GM12878 (cell line): ENCODE data around the gene KIDINS220. TPM values are rescaled to one million over a fixed set of nuclear protein-coding genes. Genes with fewer than 3 reads are reported as not detected.

Experiments
- ATAC-seq: fragments of 200-7000 bp; cut with Tn5 transposase; 3 replicates; pipeline ENCODE4 v1.9.1; 2020; ENCODE audit warnings: mild to moderate bottlenecking, moderate library complexity
- BruUV-seq: library from RNA; stranded (reverse); fragments of 400-500 nt; replicated peaks from 2 replicates; lab custom pipeline; 2021; lab: Mats Ljungman, UMichigan
- CTCF ChIA-PET: fragments of 300-600 bp; sonication (Branson Sonifier 250); formaldehyde crosslinking; extraction: SDS; loops from one replicate; lab custom pipeline; 2021; ENCODE audit warnings: inconsistent platforms; lab: Yijun Ruan, JAX
- POLR2A ChIA-PET: fragments of 350-600 bp; formaldehyde crosslinking; extraction: SDS; loops from one replicate; lab custom pipeline; 2021; ENCODE audit warnings: inconsistent platforms; lab: Charles Lee
- RAD21 ChIA-PET: fragments of 300-600 bp; sonication (Branson Sonifier 250); formaldehyde crosslinking; loops from one replicate; lab custom pipeline; 2023; ENCODE audit warnings: antibody characterized with exemption; ENCODE audit not compliant: unreplicated experiment; lab: Charles Lee
- SMC1A ChIA-PET: fragments of 300-600 bp; sonication (Branson Sonifier 250); formaldehyde crosslinking; loops from one replicate; lab custom pipeline; 2023; ENCODE audit not compliant: unreplicated experiment, uncharacterized antibody; lab: Charles Lee
- DNase-seq: peaks from one replicate; pipeline ENCODE4 v3.0.0-alpha.2; 2011; ENCODE audit warnings: low read depth, low spot score
- FAIRE-seq: peaks from 3 replicates; lab custom pipeline; 2011; peaks lifted over from hg19 to GRCh38; lab: Jason Lieb, UNC
- H2AFZ ChIP-seq: 2 replicates; pipeline ENCODE4 v1.6.0; 2011; ENCODE audit warnings: low read depth, low read length, control low read depth; ENCODE audit not compliant: control insufficient read depth
- H3K27ac ChIP-seq: 2 replicates; pipeline ENCODE4 v1.5.1; 2011; ENCODE audit warnings: control low read depth; ENCODE audit not compliant: control insufficient read depth, insufficient read depth
- H3K27me3 ChIP-seq, 2 experiments: replicated peaks in 1 of 2; 2 replicates each; pipeline versions ENCODE4 v1.6.0 to v1.6.1; 2011; ENCODE audit warnings: low read length in 1 of 2; ENCODE audit not compliant: control insufficient read depth in 2 of 2, insufficient read depth in 2 of 2
- H3K36me3 ChIP-seq, 2 experiments: 2 replicates each; pipeline ENCODE4 v1.5.1; 2011; ENCODE audit warnings: low read length in 1 of 2; ENCODE audit not compliant: control insufficient read depth in 2 of 2, insufficient read depth in 2 of 2
- H3K4me1 ChIP-seq: 2 replicates; pipeline ENCODE4 v1.6.1; 2011; ENCODE audit warnings: mild to moderate bottlenecking, low read length, moderate library complexity, mixed read lengths; ENCODE audit not compliant: control insufficient read depth, insufficient read depth
- H3K4me2 ChIP-seq: 2 replicates; pipeline ENCODE4 v1.6.0; 2011; ENCODE audit warnings: control low read depth; ENCODE audit not compliant: control insufficient read depth, insufficient read depth
- H3K4me3 ChIP-seq: fragments of 200-600 bp; sonication (generic); 2 replicates; pipeline ENCODE4 v1.5.1; 2016
- H3K79me2 ChIP-seq: 2 replicates; pipeline ENCODE4 v1.6.0; 2011; ENCODE audit warnings: low read length; ENCODE audit not compliant: control insufficient read depth, insufficient read depth
- H3K9ac ChIP-seq: 2 replicates; pipeline ENCODE4 v1.8.0; 2011; ENCODE audit warnings: low read length, control low read depth, mixed read lengths; ENCODE audit not compliant: control insufficient read depth, insufficient read depth
- H3K9me3 ChIP-seq: replicated peaks from 3 replicates; pipeline ENCODE4 v1.5.1; 2011; ENCODE audit warnings: mild to moderate bottlenecking, low read length; ENCODE audit not compliant: control insufficient read depth, insufficient read depth
- H4K20me1 ChIP-seq: 2 replicates; pipeline ENCODE4 v1.6.0; 2011; ENCODE audit not compliant: control insufficient read depth, insufficient read depth
- ATF2 ChIP-seq: IDR thresholded peaks from 2 replicates; pipeline ENCODE4 v1.6.1; 2012; ENCODE audit warnings: low read length, inconsistent platforms
- BRCA1 ChIP-seq: IDR thresholded peaks from 2 replicates; pipeline ENCODE4 v1.6.1; 2011; ENCODE audit warnings: low read depth, low read length, improper control_type of control experiment
- GABPA ChIP-seq: IDR thresholded peaks from 2 replicates; pipeline ENCODE4 v1.6.1; 2014; ENCODE audit warnings: antibody characterized with exemption, low read depth, mild to moderate bottlenecking, inconsistent platforms
- IKZF1 ChIP-seq: fragments of 450-650 bp; conservative IDR thresholded peaks from 2 replicates; pipeline ENCODE4 v1.6.1; 2017; ENCODE audit warnings: antibody characterized with exemption, mild to moderate bottlenecking
- KAT2A ChIP-seq: conservative IDR thresholded peaks from 2 replicates; pipeline ENCODE4 v1.6.1; 2011; ENCODE audit warnings: low read depth, low read length; ENCODE audit not compliant: control insufficient read depth
- MTA3 ChIP-seq: IDR thresholded peaks from 2 replicates; pipeline ENCODE4 v1.6.1; 2012; ENCODE audit warnings: low read length, inconsistent platforms, borderline replicate concordance
- MXI1 ChIP-seq: fragments of 150-350 bp; IDR thresholded peaks from 2 replicates; pipeline ENCODE4 v1.6.1; 2011; ENCODE audit warnings: low read depth, mild to moderate bottlenecking, inconsistent platforms, low read length, improper control_type of control experiment
- PAX5 ChIP-seq: IDR thresholded peaks from 2 replicates; pipeline ENCODE4 v1.6.1; 2011; ENCODE audit warnings: low read depth, low read length, borderline replicate concordance
- POLR2AphosphoS5 ChIP-seq: IDR thresholded peaks from 2 replicates; pipeline ENCODE4 v1.6.1; 2011; ENCODE audit warnings: mild to moderate bottlenecking, low read length, inconsistent platforms
- RBBP5 ChIP-seq: fragments of 200-600 bp; sonication (generic); conservative IDR thresholded peaks from 2 replicates; pipeline ENCODE4 v1.6.1; 2016
- RUNX3 ChIP-seq: IDR thresholded peaks from 2 replicates; pipeline ENCODE4 v1.6.1; 2012; ENCODE audit warnings: low read length, inconsistent platforms
- STAT3 ChIP-seq: IDR thresholded peaks from 2 replicates; pipeline ENCODE4 v1.6.1; 2011; ENCODE audit warnings: low read depth, low read length, improper control_type of control experiment
- WRNIP1 ChIP-seq: IDR thresholded peaks from 2 replicates; pipeline ENCODE4 v1.6.1; 2011; ENCODE audit warnings: low read depth, low read length, improper control_type of control experiment, borderline replicate concordance
- ZBTB11 ChIP-seq: fragments of 450-650 bp; formaldehyde crosslinking; IDR thresholded peaks from 2 replicates; pipeline ENCODE4 v1.5.0; 2022; ENCODE audit warnings: mild to moderate bottlenecking, missing genetic modification characterization
- WGBS: methylation state at CpG from one replicate; pipeline ENCODE4 v1.1.6; 2016; ENCODE audit warnings: low lambda C conversion rate; ENCODE audit not compliant: insufficient replicate concordance, insufficient coverage; ENCODE audit errors: missing lambda C conversion rate; 5-methylcytosine and 5-hydroxymethylcytosine counted together
- in situ Hi-C: fragments of 300-500 bp; cut with MboI; formaldehyde crosslinking; loops from 9 replicates; pipeline ENCODE4 v1.14.3; 2018; ENCODE audit warnings: mixed read lengths
- intact Hi-C: fragments of 100-400 bp; cut with micrococcal nuclease; formaldehyde crosslinking; loops from one replicate; pipeline ENCODE4 v1.14.2; 2022; ENCODE audit not compliant: unreplicated experiment
- polyA plus RNA-seq, 11 experiments: library from polyadenylated mRNA; depleted of rRNA in 4 of 11; unstranded in 6 of 11; stranded (reverse) in 5 of 11; fragments of >200 nt; fragmentation: Nextera tagmentation in 4 of 11; fragmentation: Illumina TruSeq in 1 of 11; extraction: Ambion mirVana in 4 of 11; extraction: Trizol in 1 of 11; gene quantifications; 1 replicate in 1 of 11; 2 replicates in 10 of 11; pipeline versions ENCODE4 v1.2.1 to v1.2.3, GENCODE V29; 2011 to 2016; ENCODE audit warnings: inconsistent platforms in 2 of 11, missing spikeins in 2 of 11, low read depth in 1 of 11
- total RNA-seq, 4 experiments: library from RNA; depleted of rRNA in 3 of 4; stranded (reverse); fragments of >200 nt in 3 of 4; fragmentation: Illumina TruSeq in 1 of 4; extraction: Trizol in 1 of 4; gene quantifications; 2 replicates each; pipeline versions ENCODE4 v1.2.1 to v1.2.3, GENCODE V29; 2013 to 2021

Gene KIDINS220
- total and polyA plus RNA-seq, 10 of the 15 experiments (the other 5 are each of a cell fraction or from before 2014, with no cell fraction given) = 6.0 to 31.2 (median 16.0) TPM

DNA sequence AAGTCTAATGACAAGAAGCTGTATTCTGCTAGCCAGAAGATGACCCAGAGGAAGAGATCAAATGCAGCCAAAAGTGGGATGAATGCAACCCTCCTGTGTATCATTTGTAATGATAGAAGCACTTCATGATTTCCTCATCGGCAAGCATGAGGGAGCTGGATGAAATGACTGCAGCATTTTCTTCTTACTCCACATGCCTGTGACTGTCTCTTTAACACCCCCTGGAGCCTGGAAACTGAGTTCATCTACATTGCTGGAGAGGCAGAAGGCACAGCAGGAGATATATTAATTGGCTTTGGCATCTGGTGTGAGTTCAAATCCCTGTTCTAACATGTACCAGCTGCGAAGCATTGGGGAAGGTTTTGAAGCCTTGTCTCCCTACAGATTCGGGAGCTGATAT lies 117.9 kb downstream of the KIDINS220 start:
- ChIA-PET POLR2A (interaction anchor here (0.6 kb wide), 1 partner anchor 924 kb away, joined by 5 read pairs; no protein-coding TSS in a partner anchor), CTCF (interaction anchor here (1.0 to 1.4 kb wide), 2 partner anchors 16 to 41 kb away, joined by 3 read pairs; no protein-coding TSS in a partner anchor), SMC1A (interaction anchor here (0.6 kb wide), 2 partner anchors 1242 to 1853 kb away, joined by 3 to 6 read pairs; no protein-coding TSS in a partner anchor), RAD21 (no interaction called here)
- Histone ChIP-seq H3K36me3 (no peaks in the 10 kb centered on the region), H3K79me2 (no peaks in the 10 kb centered on the region), H2AFZ (no peak overlapping the region), H3K9ac (no peak overlapping the region), H3K4me2 (no peak overlapping the region), H4K20me1 (no peaks in the 10 kb centered on the region), H3K9me3 (peaks cover 2% of the 10 kb centered on the region; the same call in 2 of the 3 replicates), H3K27ac (no peak overlapping the region), H3K4me1 (no peaks in the 10 kb centered on the region), H3K4me3 (no peak overlapping the region), H3K27me3 (no peaks in the 10 kb centered on the region)
- intact Hi-C loops = no loop called here
- WGBS = 86% methylated on average over 3 of the region's 3 CpGs
- TF ChIP-seq MTA3 (no peak), WRNIP1 (no peak), KAT2A (no peak), RBBP5 (no peak), GABPA (no peak), STAT3 (no peak), POLR2AphosphoS5 (no peak), BRCA1 (no peak), RUNX3 (no peak), PAX5 (no peak), MXI1 (no peak), ATF2 (no peak), IKZF1 (no peak), ZBTB11 (CRISPR knock-in tag) (no peak)
- no peak for FAIRE-seq
- in situ Hi-C loops = no loop called here
- ATAC-seq = no peak
- BruUV-seq = no TSS peak
- DNase-seq = no peak
